DOHH2 (cell line): ENCODE results near the gene DRG2.

ENCODE experiments used
- EZH2phosphoT487 ChIP-seq: fragments of 200-600 bp; sonication (generic); IDR thresholded peaks from 2 replicates; pipeline ENCODE4 v1.6.1; 2017; ENCODE audit warnings: borderline replicate concordance, mild to moderate bottlenecking, antibody characterized with exemption, low read length, moderate library complexity, mixed read lengths
- TF ChIP-seq, protein P1 (sequence below): fragments of 200-600 bp; sonication (generic); IDR thresholded peaks from one replicate; pipeline ENCODE4 v1.5.1; 2014; ENCODE audit warnings: antibody characterized with exemption, mild to moderate bottlenecking, low read depth, low read length; ENCODE audit not compliant: poor library complexity, severe bottlenecking

DNA sequence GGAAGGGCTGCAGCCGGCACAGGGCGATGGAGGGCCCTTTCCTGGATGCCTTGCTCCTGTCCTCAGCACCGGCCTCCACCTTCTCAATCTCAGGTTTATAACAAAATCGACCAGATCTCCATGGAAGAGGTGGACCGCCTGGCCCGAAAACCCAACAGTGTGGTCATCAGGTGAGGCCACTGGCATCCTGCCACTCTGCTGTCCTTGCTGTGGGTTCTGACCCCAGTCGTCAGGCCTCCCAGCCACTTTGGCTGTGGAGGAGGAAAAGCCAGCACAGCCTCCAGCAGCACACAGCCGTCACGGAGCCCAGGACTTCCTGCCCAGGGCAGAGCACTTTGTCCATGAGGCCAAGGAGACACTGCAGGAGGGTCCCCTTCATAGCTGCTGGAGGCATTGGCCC, 14.1 kb downstream of the DRG2 start:
- TF ChIP-seq, protein P1, sequence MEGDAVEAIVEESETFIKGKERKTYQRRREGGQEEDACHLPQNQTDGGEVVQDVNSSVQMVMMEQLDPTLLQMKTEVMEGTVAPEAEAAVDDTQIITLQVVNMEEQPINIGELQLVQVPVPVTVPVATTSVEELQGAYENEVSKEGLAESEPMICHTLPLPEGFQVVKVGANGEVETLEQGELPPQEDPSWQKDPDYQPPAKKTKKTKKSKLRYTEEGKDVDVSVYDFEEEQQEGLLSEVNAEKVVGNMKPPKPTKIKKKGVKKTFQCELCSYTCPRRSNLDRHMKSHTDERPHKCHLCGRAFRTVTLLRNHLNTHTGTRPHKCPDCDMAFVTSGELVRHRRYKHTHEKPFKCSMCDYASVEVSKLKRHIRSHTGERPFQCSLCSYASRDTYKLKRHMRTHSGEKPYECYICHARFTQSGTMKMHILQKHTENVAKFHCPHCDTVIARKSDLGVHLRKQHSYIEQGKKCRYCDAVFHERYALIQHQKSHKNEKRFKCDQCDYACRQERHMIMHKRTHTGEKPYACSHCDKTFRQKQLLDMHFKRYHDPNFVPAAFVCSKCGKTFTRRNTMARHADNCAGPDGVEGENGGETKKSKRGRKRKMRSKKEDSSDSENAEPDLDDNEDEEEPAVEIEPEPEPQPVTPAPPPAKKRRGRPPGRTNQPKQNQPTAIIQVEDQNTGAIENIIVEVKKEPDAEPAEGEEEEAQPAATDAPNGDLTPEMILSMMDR = no peak
- no peak for TF ChIP-seq EZH2phosphoT487
